ENCODE measurements around the gene GARIN5A.

GARIN5A gene

DNA sequence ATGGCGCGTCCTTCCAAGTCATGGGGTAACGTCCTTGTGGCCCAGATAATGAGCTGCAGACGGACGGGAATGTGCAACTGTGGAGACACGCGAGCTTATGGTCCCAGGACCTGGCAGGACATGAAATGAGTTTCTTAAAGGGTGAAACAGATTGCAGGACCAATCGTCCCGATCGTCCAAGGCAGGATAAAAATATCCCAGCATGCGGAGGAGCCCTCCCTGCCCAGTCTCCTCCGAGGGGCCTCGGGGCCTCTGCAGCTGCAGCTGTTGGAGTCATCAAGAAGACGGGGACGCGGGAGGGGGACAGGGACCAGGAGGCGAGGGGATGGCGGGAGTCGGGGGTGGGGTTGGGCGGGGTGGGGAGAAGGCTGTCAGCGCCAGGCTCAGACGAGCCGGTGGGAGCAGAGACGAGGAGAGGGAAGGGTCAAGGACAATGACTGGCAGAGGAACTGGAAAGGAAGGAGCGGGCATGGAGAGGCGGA lies 14.4 kb upstream of the GARIN5A start:
- Histone ChIP-seq H3K9ac (no peak overlapping the region), H3K27ac (no peak overlapping the region), H3K4me1 (ENCODE audit: low read depth, poor library complexity, severe bottlenecking) (no peaks in the 10 kb centered on the region), H3K79me2 (ENCODE audit: insufficient read depth, low read depth) (no peaks in the 10 kb centered on the region), H3K4me3 (IDR thresholded peaks at IDR 0.05; ENCODE audit: insufficient read depth, low read depth, low read length) (no peak overlapping the region), H3K4me2 (no peak overlapping the region), H4K20me1 (ENCODE audit: insufficient read depth) (no peaks in the 10 kb centered on the region), H3K36me3 (ENCODE audit: insufficient read depth) (no peaks in the 10 kb centered on the region), H2AFZ (ENCODE audit: low read depth) (no peak overlapping the region), H3K27me3 (ENCODE audit: insufficient read depth, low read depth) (no peaks in the 10 kb centered on the region)
- TF ChIP-seq, protein P1, sequence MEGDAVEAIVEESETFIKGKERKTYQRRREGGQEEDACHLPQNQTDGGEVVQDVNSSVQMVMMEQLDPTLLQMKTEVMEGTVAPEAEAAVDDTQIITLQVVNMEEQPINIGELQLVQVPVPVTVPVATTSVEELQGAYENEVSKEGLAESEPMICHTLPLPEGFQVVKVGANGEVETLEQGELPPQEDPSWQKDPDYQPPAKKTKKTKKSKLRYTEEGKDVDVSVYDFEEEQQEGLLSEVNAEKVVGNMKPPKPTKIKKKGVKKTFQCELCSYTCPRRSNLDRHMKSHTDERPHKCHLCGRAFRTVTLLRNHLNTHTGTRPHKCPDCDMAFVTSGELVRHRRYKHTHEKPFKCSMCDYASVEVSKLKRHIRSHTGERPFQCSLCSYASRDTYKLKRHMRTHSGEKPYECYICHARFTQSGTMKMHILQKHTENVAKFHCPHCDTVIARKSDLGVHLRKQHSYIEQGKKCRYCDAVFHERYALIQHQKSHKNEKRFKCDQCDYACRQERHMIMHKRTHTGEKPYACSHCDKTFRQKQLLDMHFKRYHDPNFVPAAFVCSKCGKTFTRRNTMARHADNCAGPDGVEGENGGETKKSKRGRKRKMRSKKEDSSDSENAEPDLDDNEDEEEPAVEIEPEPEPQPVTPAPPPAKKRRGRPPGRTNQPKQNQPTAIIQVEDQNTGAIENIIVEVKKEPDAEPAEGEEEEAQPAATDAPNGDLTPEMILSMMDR (conservative IDR thresholded peaks at IDR 0.05; ENCODE audit: low read depth, low read length): no peak

- no peak overlapping the region for H3K4me2 ChIP-seq
- TF ChIP-seq, protein P1 (conservative IDR thresholded peaks at IDR 0.05; ENCODE audit: low read depth, low read length): no peak
- no peak overlapping the region for H3K27ac ChIP-seq
Observed at GRCh38 chr19:50490411-50490811, 13.8 kb upstream of the GARIN5A start.

GRCh38 chr19:50489461-50490011 lies 12.9 kb upstream of the GARIN5A start:
- Histone ChIP-seq H3K4me3 (IDR thresholded peaks at IDR 0.05; ENCODE audit: insufficient read depth, low read depth, low read length) (no peak overlapping the region), H2AFZ (ENCODE audit: low read depth) (no peak overlapping the region)

More at GRCh38 chr19:50490411-50490811, 13.8 kb upstream of the GARIN5A start:
- no peaks in the 10 kb centered on the region for H4K20me1 ChIP-seq (ENCODE audit: insufficient read depth)
- no peaks in the 10 kb centered on the region for H3K79me2 ChIP-seq (ENCODE audit: insufficient read depth, low read depth)
- no peaks in the 10 kb centered on the region for H3K36me3 ChIP-seq (ENCODE audit: insufficient read depth)
- no peak overlapping the region for H3K4me3 ChIP-seq (IDR thresholded peaks at IDR 0.05; ENCODE audit: insufficient read depth, low read depth, low read length)
- no peak overlapping the region for H3K9ac ChIP-seq
- H3K27me3 ChIP-seq (ENCODE audit: insufficient read depth, low read depth): no peaks in the 10 kb centered on the region
- no peak overlapping the region for H2AFZ ChIP-seq (ENCODE audit: low read depth)
- H3K4me1 ChIP-seq (ENCODE audit: low read depth, poor library complexity, severe bottlenecking): no peaks in the 10 kb centered on the region

GRCh38 chr19:50488389-50489194 lies 11.9 kb upstream of the GARIN5A start:
- no peaks in the 10 kb centered on the region for H3K79me2 ChIP-seq (ENCODE audit: insufficient read depth, low read depth)
- H3K4me1 ChIP-seq (ENCODE audit: low read depth, poor library complexity, severe bottlenecking): no peaks in the 10 kb centered on the region
- no peak overlapping the region for H3K4me2 ChIP-seq
- no peaks in the 10 kb centered on the region for H3K27me3 ChIP-seq (ENCODE audit: insufficient read depth, low read depth)
- TF ChIP-seq, protein P1 (conservative IDR thresholded peaks at IDR 0.05; ENCODE audit: low read depth, low read length): no peak
- no peak overlapping the region for H3K9ac ChIP-seq
- H3K27ac ChIP-seq: no peak overlapping the region
- H3K4me3 ChIP-seq (IDR thresholded peaks at IDR 0.05; ENCODE audit: insufficient read depth, low read depth, low read length): no peak overlapping the region
- no peak overlapping the region for H2AFZ ChIP-seq (ENCODE audit: low read depth)
- no peaks in the 10 kb centered on the region for H3K36me3 ChIP-seq (ENCODE audit: insufficient read depth)
- H4K20me1 ChIP-seq (ENCODE audit: insufficient read depth): no peaks in the 10 kb centered on the region

More at GRCh38 chr19:50489461-50490011, 12.9 kb upstream of the GARIN5A start:
- H3K4me2 ChIP-seq: no peak overlapping the region
- H3K27ac ChIP-seq: no peak overlapping the region
- no peaks in the 10 kb centered on the region for H3K79me2 ChIP-seq (ENCODE audit: insufficient read depth, low read depth)
- no peak overlapping the region for H3K9ac ChIP-seq
- TF ChIP-seq, protein P1 (conservative IDR thresholded peaks at IDR 0.05; ENCODE audit: low read depth, low read length): no peak
- H3K4me1 ChIP-seq (ENCODE audit: low read depth, poor library complexity, severe bottlenecking): no peaks in the 10 kb centered on the region
- no peaks in the 10 kb centered on the region for H3K27me3 ChIP-seq (ENCODE audit: insufficient read depth, low read depth)
- no peaks in the 10 kb centered on the region for H4K20me1 ChIP-seq (ENCODE audit: insufficient read depth)
- H3K36me3 ChIP-seq (ENCODE audit: insufficient read depth): no peaks in the 10 kb centered on the region

All from KMS-11 (cell line).